H1 (cell line): Measurements from ENCODE around the gene NR2F1.

ENCODE experiments used
- CBX8 ChIP-seq: fragments of 300-800, 300-1000 bp; sonication (generic); IDR thresholded peaks from 2 replicates; pipeline ENCODE4 v1.7.1; 2016; ENCODE audit warnings: low read depth, low read length, borderline replicate concordance
- CREB1 ChIP-seq: IDR thresholded peaks from 2 replicates; pipeline ENCODE4 v1.6.1; 2012; ENCODE audit warnings: inconsistent platforms
- GTF2F1 ChIP-seq: IDR thresholded peaks from 2 replicates; pipeline ENCODE4 v1.6.1; 2012; ENCODE audit warnings: low read depth, low read length, improper control_type of control experiment, borderline replicate concordance
- PHF8 ChIP-seq: fragments of 200-600 bp; sonication (generic); conservative IDR thresholded peaks from 2 replicates; pipeline ENCODE4 v1.7.1; 2012; ENCODE audit warnings: low read depth, mild to moderate bottlenecking, inconsistent platforms, low read length, moderate library complexity
- POLR2A ChIP-seq, 2 experiments: IDR thresholded peaks; 1 replicate in 1 of 2; 2 replicates in 1 of 2; pipeline ENCODE4 v1.6.1; 2011; ENCODE audit warnings: low read depth in 2 of 2, low read length in 2 of 2, mild to moderate bottlenecking in 2 of 2; ENCODE audit errors: control extremely low read depth in 1 of 2
- POLR2AphosphoS5 ChIP-seq: IDR thresholded peaks from 2 replicates; pipeline ENCODE4 v1.6.1; 2011; ENCODE audit warnings: low read depth, low read length
- RAD21 ChIP-seq, 2 experiments: IDR thresholded peaks in 1 of 2; conservative IDR thresholded peaks in 1 of 2; 2 replicates each; pipeline ENCODE4 v1.6.1; 2011; ENCODE audit warnings: low read depth in 2 of 2, low read length in 2 of 2, improper control_type of control experiment in 1 of 2, inconsistent platforms in 1 of 2, mild to moderate bottlenecking in 1 of 2, moderate library complexity in 1 of 2
- SIRT6 ChIP-seq: IDR thresholded peaks from one replicate; pipeline ENCODE4 v1.7.1; 2012; ENCODE audit warnings: low read length, inconsistent platforms
- TEAD4 ChIP-seq: IDR thresholded peaks from 2 replicates; pipeline ENCODE4 v1.6.1; 2012; ENCODE audit warnings: low read depth, low read length, inconsistent platforms, mixed read lengths
- YY1 ChIP-seq: IDR thresholded peaks from 2 replicates; pipeline ENCODE4 v1.6.1; 2011; ENCODE audit warnings: low read depth, mild to moderate bottlenecking, low read length
- TF ChIP-seq, protein P1 (sequence below), 3 experiments: IDR thresholded peaks; 1 replicate in 2 of 3; 2 replicates in 1 of 3; pipeline versions ENCODE4 v1.5.1 to v1.6.1; 2011; ENCODE audit warnings: low read length in 3 of 3, mild to moderate bottlenecking in 3 of 3, inconsistent platforms in 2 of 3, low read depth in 1 of 3, moderate library complexity in 1 of 3; ENCODE audit not compliant: insufficient read depth in 1 of 3; ENCODE audit errors: control extremely low read depth in 1 of 3

DNA sequence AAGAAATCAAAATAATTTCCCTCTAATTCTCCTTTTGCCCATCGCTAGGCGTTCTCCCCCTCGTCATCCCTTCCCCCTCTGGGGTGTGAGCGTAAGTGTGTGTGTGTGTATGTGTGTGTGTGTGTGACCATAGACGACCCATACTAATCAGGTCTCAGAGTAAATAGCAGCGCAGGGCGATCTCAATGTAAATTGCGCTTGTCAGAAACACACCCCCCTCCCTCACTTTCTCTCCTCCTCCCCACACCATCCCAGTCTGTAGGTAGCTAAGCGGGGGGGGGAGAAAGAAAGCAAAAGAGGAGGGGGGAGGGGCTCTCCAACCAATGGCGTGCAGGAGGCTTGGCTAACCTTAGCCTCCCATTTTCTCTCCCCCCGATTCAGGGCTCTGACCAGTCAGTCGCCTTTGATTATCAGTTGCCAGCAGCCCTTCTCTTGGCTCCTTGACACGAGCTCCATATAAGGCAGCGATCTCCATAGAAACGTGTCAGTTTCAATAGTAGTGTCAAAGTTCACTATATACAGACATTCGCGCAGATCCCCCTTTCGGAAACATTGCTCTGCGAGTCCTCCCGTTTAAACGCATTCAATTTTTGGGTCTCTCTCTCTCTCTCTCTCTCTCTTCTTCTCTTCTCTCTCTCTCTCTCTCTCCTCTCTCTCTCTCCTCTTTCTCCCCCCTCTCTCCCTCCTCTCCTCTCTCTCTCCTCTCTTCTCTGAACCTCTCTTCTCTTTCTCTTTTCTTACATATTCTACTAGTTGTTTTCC lies at the start of gene NR2F1:
- 0 out of 2 replicates have a peak, but pooled peaks have one; percentile 3 for TF ChIP-seq CBX8
- TF ChIP-seq SIRT6, result no peak
- no peak for TF ChIP-seq GTF2F1
- TF ChIP-seq, protein P1, sequence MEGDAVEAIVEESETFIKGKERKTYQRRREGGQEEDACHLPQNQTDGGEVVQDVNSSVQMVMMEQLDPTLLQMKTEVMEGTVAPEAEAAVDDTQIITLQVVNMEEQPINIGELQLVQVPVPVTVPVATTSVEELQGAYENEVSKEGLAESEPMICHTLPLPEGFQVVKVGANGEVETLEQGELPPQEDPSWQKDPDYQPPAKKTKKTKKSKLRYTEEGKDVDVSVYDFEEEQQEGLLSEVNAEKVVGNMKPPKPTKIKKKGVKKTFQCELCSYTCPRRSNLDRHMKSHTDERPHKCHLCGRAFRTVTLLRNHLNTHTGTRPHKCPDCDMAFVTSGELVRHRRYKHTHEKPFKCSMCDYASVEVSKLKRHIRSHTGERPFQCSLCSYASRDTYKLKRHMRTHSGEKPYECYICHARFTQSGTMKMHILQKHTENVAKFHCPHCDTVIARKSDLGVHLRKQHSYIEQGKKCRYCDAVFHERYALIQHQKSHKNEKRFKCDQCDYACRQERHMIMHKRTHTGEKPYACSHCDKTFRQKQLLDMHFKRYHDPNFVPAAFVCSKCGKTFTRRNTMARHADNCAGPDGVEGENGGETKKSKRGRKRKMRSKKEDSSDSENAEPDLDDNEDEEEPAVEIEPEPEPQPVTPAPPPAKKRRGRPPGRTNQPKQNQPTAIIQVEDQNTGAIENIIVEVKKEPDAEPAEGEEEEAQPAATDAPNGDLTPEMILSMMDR (IDR thresholded peaks at IDR 0.05; ENCODE audit: control extremely low read depth in 1 of 3, insufficient read depth in 1 of 3, low read depth in 1 of 3, low read length in 3 of 3), result no peak
- no peak for TF ChIP-seq RAD21 (IDR thresholded peaks at IDR 0.05 in 1 of 2, conservative IDR thresholded peaks at IDR 0.05 in 1 of 2; ENCODE audit: low read depth in 2 of 2, low read length in 2 of 2)
- 0 out of 2 replicates have a peak, but pooled peaks have one; percentile 43 for TF ChIP-seq CREB1
- no peak for TF ChIP-seq PHF8
- TF ChIP-seq POLR2A (IDR thresholded peaks at IDR 0.05; ENCODE audit: control extremely low read depth in 1 of 2, low read depth in 2 of 2, low read length in 2 of 2), result no peak
- TF ChIP-seq YY1, result no peak
- TF ChIP-seq POLR2AphosphoS5, result no peak
- 0 out of 2 replicates have a peak, but pooled peaks have one; percentile 27 for TF ChIP-seq TEAD4
